GM06990 (cell line): ENCODE results near the gene ATE1.
"Not testable (repeated sequence)": the region's sequence is repeated elsewhere in the genome, so short reads cannot be mapped to it uniquely, and the experiment has no call there.

Experiments used
- DNase-seq: peaks from one replicate; pipeline ENCODE4 v3.0.0-alpha.2; 2011; ENCODE audit not compliant: insufficient read length; ENCODE audit errors: extremely low read depth
- H3K27me3 ChIP-seq: replicated peaks from 2 replicates; pipeline ENCODE4 v1.6.0; 2011; ENCODE audit warnings: low read length; ENCODE audit not compliant: control insufficient read depth, insufficient read depth
- H3K36me3 ChIP-seq: 2 replicates; pipeline ENCODE4 v1.5.1; 2011; ENCODE audit warnings: low read length; ENCODE audit not compliant: control insufficient read depth, insufficient read depth
- H3K4me3 ChIP-seq: replicated peaks from 2 replicates; pipeline ENCODE4 v1.5.1; 2011; ENCODE audit warnings: low read depth, mild to moderate bottlenecking, control low read depth, low read length
- CTCF ChIP-seq: IDR thresholded peaks from 2 replicates; pipeline ENCODE4 v1.5.1; 2011; ENCODE audit warnings: low read length, control low read depth, mild to moderate bottlenecking, inconsistent platforms; ENCODE audit not compliant: insufficient read depth, poor library complexity, severe bottlenecking

The ATE1 gene

GRCh38 chr10:121765204-121765603 lies 162.6 kb downstream of the ATE1 start:
- TF ChIP-seq CTCF, result no peak
- DNase-seq, result no peak
- no peaks in the 10 kb centered on the region for H3K36me3 ChIP-seq
- no peaks in the 10 kb centered on the region for H3K27me3 ChIP-seq
- H3K4me3 ChIP-seq, result no peak overlapping the region

- no peak for TF ChIP-seq CTCF
- DNase-seq, result no peak
- Histone ChIP-seq H3K36me3 (no peaks in the 10 kb centered on the region), H3K4me3 (no peak overlapping the region), H3K27me3 (no peaks in the 10 kb centered on the region)
Measured at GRCh38 chr10:121764233-121764942, 163.4 kb downstream of the ATE1 start.

GRCh38 chr10:121757241-121757640 lies 170.6 kb downstream of the ATE1 start:
- H3K27me3 ChIP-seq, DNase-seq, H3K4me3 ChIP-seq, H3K36me3 ChIP-seq: not testable (repeated sequence)

- not testable (repeated sequence) for H3K4me3 ChIP-seq
Measured at GRCh38 chr10:121755496-121755895, 172.3 kb downstream of the ATE1 start.

GRCh38 chr10:121754666-121755065 lies 173.2 kb downstream of the ATE1 start:
- TF ChIP-seq CTCF, result no peak
- Histone ChIP-seq H3K36me3 (no peaks in the 10 kb centered on the region; the same call in 1 of the 2 replicates), H3K27me3 (no peaks in the 10 kb centered on the region), H3K4me3 (peak overlapping the region; percentile 17)
- no peak for DNase-seq

More at GRCh38 chr10:121755496-121755895, 172.3 kb downstream of the ATE1 start:
- not testable (repeated sequence) for DNase-seq, H3K27me3 ChIP-seq, H3K36me3 ChIP-seq

GRCh38 chr10:121753726-121754476 lies 173.9 kb downstream of the ATE1 start:
- peak; percentile 74 for DNase-seq
- no peaks in the 10 kb centered on the region for H3K27me3 ChIP-seq
- H3K4me3 ChIP-seq, result peak overlapping the region; percentile 33
- no peaks in the 10 kb centered on the region; the same call in 1 of the 2 replicates for H3K36me3 ChIP-seq
- TF ChIP-seq CTCF, result peak; percentile 46
